ENCODE measurements around the gene NAT9. TPM values are rescaled to one million over a fixed set of nuclear protein-coding genes. Genes with fewer than 3 reads are reported as not detected.

The NAT9 gene
- total RNA-seq, 1 donor: 37.4 TPM

DNA sequence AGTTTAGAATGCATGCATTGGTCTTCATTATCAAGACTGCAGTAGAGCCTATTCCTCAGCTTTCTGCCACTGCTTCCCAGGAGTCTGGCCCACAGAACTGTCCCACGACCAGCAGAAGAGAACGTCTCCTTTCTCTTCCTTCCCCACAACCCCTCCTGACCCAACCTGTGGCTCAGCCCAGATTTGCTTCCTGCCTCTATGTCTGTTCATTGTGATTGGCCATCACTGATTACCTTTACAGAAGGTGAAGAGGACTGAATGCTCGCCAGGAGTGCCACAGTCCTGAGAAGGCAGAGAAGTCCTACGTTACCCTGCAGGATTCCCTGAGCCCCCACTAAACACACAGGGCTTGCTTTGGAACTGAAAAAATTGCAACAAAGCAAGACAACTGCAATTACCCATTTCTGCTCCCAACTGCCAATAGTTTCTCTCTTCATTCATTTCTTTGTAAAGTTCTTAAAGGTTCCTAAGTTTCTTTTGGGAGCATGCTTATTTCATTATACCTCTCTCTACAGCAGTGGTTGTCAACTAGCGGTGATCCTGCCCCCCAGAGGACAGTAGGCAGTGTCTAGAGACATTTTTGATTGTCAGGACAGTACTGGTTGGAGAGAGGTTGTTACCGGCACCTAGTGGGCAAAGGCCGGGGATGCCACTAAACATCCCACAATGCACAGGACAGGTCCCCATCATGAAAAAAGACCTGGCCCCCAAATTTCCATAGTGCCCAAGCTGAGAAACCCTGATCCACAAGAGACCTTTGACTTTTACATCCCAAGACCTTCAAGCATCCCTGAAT is 4.5 kb upstream of the NAT9 start:
- DNase-seq (ENCODE audit: low read depth in 2 of 3, low spot score in 2 of 3): peak in 2 of 3 donors; percentile 68 to 80

GRCh38 chr17:74779948-74780400 is 3.8 kb upstream of the NAT9 start:
- peak in 2 of 3 donors; percentile 92 to 97 for DNase-seq (ENCODE audit: low read depth in 2 of 3, low spot score in 2 of 3)

DNA sequence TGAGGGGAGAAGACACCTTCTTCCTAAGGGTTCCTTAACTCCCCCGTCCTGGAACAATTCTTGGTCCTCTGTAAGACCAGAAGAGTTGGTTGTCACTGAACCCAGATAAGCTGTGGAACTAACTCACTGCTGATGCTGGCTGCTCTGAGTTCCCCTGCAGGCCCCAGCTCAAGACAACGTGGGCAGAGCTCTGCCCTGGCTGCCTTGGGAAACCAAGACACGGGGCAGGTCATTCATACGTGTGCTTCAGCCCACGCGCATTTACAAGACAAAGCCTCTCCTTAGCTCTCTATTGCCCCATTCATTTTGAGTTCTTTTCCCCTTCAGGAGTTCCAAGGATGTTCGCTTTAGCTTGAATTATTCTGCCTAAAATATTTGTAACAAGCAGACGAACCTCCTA is 3.4 kb upstream of the NAT9 start:
- DNase-seq (ENCODE audit: low read depth in 2 of 3, low spot score in 2 of 3): no peak

DNA sequence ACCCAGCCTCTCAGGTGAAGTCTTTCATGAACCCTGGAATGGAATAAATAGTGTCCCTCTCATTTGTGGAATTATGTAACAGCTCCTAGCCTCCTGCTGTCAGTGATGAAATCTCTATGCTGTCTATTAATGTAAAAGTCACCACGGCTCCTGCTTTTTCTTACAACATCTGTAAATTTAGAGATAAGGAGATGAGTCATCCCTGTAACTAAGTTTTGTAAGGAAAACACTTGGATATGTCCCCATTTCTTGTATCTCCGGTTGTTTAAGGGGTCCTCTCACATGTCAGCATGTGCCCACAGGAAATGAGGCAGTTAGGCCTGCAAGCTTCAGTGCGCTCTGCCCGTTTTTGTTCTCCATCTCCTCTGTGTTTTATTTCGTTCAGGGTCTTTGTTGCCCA is 2.8 kb upstream of the NAT9 start:
- no peak for DNase-seq (ENCODE audit: low read depth in 2 of 3, low spot score in 2 of 3)

GRCh38 chr17:74777901-74778515 is 1.9 kb upstream of the NAT9 start:
- DNase-seq (ENCODE audit: low read depth in 2 of 3, low spot score in 2 of 3): no peak

GRCh38 chr17:74776990-74777389 is 845 bp upstream of the NAT9 start:
- DNase-seq (ENCODE audit: low read depth in 2 of 3, low spot score in 2 of 3): no peak

- DNase-seq (ENCODE audit: low read depth in 2 of 3, low spot score in 2 of 3): no peak
These were observed 619 bp downstream of the NAT9 start for GRCh38 chr17:74775409-74776043.

DNA sequence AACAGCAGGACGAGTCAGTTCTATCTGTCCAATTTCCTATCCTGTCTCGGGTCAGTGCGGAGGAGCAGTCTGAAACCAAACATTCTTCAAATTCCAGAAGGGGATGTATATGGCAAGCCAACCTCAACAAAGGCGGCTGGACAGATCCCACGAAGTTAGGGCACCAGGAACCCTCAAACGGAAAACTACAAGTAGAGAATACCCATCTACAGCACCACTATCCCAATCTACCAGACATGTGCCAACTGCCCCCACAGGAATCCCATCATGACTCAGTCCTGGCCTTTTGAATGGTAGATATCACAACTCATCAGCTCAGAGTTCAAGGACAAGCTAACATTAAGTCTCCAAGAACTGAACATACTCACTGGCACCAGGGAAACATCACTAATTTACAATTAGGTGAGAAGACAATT is 2.3 kb downstream of the NAT9 start:
- DNase-seq (ENCODE audit: low read depth in 2 of 3, low spot score in 2 of 3): no peak

DNA sequence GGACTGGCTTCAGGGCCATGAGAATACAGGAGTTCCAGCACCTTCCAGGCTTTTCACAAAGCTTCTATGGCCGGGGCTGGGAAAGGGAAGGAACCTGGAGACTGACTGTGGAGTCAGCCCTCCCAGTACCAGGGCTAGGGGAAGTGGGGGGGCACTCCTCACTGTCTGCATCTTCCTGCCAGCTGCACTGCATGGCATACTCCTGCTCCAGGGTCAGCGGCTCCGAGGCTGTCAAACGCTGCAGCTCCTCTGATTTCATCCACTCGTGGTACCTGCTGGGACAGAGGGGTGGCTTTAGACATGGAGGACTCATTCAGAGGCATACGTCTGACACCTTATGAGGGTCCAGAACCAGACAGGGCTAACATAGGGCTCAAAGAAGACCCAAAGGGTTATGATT is 2.7 kb downstream of the NAT9 start:
- no peak for DNase-seq (ENCODE audit: low read depth in 2 of 3, low spot score in 2 of 3)

- no peak for DNase-seq (ENCODE audit: low read depth in 2 of 3, low spot score in 2 of 3)
These were observed 4.1 kb downstream of the NAT9 start for GRCh38 chr17:74772053-74772452.

- no peak for DNase-seq (ENCODE audit: low read depth in 2 of 3, low spot score in 2 of 3)
These were observed 4.7 kb downstream of the NAT9 start for GRCh38 chr17:74771319-74771914.

- peak in 2 of 3 donors; percentile 64 to 80 for DNase-seq (ENCODE audit: low read depth in 2 of 3, low spot score in 2 of 3)
These were observed 5.4 kb downstream of the NAT9 start for GRCh38 chr17:74770498-74771318.

DNA sequence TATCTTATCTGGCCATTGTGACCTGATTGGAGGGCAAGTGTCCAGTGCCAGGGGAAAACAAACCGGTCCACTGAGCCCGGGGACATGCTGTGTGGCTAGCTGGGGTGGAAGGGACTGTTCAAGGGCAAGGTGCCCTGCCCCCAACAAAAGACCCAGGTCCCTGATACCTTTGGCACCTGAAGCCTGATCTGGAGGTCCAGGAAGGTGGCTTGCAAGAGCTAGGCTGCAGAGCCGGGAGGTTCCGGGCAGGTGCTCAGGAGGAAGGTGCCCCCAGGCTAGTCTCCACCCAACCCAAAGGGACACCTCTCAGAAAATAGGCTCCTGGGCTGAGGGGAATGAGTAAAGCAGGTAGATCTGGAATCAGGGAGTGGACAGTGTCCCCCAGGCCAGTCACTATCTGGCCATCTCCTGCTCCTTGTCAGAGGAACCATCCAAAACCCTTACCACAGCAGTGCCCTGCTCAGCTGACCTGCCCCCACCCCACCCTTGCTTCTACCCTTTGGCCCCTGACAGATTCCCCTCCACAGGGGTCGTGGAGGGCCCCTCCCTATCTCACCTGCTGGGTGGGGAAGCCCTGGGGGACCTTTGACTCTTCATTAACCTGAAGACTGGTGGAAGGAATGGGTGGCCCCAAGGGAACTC is 6.2 kb downstream of the NAT9 start:
- DNase-seq (ENCODE audit: low read depth in 2 of 3, low spot score in 2 of 3): no peak

- no peak for DNase-seq (ENCODE audit: low read depth in 2 of 3, low spot score in 2 of 3)
These were observed 6.8 kb downstream of the NAT9 start for GRCh38 chr17:74769266-74769855.

GRCh38 chr17:74768763-74769114 is 7.4 kb downstream of the NAT9 start:
- DNase-seq (ENCODE audit: low read depth in 2 of 3, low spot score in 2 of 3): no peak

GRCh38 chr17:74768069-74768762 is 7.9 kb downstream of the NAT9 start:
- DNase-seq (ENCODE audit: low read depth in 2 of 3, low spot score in 2 of 3): no peak

DNA sequence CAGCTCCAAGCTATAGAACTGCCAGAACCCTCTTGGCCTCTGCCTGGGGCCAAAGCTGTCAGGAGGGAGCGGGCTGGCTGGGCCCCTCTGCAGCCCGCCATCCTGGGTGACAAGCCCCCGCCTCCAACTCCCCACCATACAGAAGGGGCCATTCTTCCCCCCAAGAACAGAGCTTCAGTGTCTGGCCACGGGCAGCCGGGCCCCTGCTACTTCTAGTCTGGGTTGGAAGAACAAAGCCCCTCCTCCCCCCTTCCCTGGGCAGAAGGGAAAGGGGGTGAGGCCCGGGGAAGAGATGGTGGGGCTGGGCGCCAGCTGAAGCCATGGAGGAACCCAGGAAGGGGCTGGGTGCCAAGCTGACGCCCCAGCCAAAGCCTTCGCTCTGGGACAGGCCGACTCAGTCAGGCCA is 9.0 kb downstream of the NAT9 start:
- DNase-seq (ENCODE audit: low read depth in 2 of 3, low spot score in 2 of 3): no peak

- no peak for DNase-seq (ENCODE audit: low read depth in 2 of 3, low spot score in 2 of 3)
These were observed 9.7 kb downstream of the NAT9 start for GRCh38 chr17:74766413-74766812.

DNA sequence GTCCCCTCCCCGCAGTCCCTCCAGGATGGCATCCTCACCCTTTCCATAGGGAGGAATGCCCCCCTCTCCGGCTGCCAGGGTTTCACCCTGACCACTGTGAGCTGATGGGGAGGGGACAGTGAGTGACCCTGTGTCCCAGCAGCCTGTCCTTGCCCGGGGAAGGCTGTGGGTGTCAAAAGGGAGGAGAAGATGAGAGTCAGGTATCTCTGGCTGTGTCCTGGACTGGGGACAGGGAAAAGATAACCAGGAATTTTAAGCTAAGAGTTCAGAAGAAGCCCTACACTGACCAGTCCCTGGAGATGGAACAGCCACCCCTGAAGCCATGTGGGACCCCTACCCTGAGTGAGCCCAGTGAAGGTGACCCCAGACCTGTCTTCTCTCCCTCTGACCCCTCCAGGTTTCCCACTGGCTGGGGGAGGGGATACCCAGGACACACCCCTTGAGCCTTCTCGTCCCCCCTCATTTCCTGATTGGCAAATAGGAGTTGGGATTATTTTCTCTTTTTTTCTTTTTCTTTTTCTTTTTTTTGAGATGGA is 11.3 kb downstream of the NAT9 start:
- DNase-seq (ENCODE audit: low read depth in 2 of 3, low spot score in 2 of 3): no peak
